Measurements from ENCODE around the gene ISG15.
"Not testable (repeated sequence)": the region's sequence is repeated elsewhere in the genome, so short reads cannot be mapped to it uniquely, and the experiment has no call there.

Gene ISG15

GRCh38 chr1:975896-976683 is 37.2 kb upstream of the ISG15 start:
- no peak for DNase-seq

DNA sequence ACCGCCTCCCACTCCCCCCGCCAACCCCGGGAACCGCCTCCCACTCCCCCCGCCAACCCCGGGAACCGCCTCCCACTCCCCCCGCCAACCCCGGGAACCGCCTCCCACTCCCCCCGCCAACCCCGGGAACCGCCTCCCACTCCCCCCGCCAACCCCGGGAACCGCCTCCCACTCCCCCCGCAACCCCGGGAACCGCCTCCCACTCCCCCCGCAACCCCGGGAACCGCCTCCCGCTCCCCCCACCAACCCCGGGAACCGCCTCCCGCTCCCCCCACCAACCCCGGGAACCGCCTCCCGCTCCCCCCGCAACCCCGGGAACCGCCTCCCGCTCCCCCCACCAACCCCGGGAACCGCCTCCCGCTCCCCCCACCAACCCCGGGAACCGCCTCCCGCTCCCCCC is 36.5 kb upstream of the ISG15 start:
- not testable (repeated sequence) for DNase-seq

- DNase-seq = no peak
Observed at GRCh38 chr1:978069-978834, 35.0 kb upstream of the ISG15 start.

GRCh38 chr1:978835-979743 is 34.2 kb upstream of the ISG15 start:
- DNase-seq = no peak

DNA sequence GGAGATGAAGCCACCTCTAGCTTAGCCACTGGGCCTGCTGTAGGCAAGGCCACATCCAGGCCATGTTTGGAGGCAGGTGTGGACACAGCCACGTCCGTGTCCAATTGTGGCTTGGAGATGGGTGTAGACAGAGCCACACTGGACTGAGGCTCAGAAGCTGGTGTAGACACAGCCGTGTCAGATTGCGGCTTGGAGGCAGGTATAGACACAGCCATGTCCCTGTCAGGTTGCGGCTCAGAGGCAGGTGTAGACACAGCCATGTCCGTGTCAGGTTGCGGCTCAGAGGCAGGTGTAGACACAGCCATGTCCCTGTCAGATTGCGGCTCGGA is 33.6 kb upstream of the ISG15 start:
- no peak for DNase-seq

- no peak for DNase-seq
Observed at GRCh38 chr1:980137-980571, 33.1 kb upstream of the ISG15 start.

DNA sequence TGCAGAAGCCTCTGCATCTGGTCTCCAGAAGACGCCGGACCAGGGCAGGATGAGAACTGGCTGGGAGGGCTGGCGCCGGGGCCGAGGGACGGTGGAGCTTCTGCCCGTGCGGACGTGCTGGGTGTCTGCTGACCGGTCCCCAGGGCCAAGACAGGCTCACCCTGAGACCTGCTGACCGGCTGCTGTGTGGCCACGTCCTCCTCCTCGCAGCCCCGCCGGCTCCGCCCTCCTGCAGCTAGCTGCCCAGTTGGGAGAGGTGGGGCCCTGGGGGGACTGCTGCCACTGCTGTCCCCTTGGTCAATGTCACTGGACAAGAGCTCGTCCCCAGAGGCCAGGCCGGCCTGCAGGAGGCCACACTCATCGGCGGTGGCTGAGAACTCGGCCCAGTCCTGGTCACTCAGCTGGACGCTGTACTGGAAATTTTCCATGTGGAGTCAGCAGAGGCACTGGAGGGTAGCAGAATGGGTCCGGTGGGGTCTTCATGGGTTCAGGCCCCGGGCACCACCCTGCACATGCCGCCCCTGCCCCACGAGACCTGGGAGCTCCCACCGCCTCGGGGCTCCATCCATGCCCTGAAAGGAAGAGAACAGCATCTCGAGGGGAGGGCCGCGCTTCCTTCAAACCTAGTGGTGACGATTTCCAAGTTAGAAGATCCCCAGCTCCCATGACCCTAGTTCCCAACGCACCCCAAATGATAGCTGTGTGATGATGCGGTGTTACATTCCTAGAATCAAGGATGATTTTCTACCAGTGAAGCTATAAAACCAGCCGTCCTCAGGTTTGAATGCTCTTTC is 32.5 kb upstream of the ISG15 start:
- no peak for DNase-seq

DNA sequence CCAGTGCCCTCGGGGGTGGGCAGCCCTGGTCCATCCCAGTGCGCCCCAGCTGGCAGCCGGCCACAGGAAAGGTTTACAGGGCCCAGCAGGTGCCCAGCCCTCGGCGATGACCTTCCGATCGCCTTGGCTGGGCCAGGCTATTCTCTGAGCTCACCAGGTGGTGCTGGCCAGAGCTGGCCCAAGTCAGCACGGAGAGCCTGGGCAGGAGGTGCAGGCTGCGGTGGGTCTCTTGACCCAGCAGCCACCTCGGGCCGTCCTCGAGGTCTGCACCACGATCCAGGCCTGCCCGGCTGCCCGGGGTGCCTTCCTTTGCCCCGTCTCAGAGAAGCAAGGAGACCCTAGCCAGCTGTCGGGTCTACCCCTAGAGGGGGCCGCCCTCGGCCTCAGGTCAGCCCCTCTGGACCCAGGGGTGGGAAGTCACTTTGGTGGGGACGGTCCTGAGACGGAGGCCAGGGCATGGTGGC is 31.8 kb upstream of the ISG15 start:
- no peak for DNase-seq

DNA sequence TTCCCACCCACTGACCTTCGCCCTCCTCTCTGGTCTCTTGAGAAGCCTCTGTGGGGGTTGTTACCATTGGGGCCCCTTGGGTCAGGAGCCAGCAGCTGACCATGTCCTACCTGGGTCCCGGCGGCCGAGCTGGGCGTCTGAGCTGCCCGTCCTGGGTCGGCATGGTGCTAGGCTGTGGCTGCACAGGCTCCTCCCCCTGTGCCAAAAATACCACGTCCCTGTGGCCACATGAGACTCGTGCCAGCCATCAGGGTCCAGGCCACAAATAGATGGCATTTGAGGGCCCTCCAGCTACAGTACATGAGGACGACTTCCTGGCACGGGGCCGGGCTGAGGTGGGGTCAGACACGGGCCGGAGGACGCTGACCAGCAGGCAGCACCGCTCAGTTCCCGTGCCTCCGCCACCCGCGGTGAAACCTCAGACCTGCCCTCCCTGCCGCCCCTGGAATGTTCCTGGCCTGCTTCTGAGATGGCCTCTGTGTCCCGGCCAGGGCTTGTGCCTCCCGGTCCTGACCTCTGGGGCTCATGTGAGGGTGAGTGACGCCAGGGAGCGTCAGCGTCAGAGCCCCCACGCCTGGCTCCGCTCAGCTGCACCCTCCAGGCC is 31.2 kb upstream of the ISG15 start, which contains the start of gene PERM1:
PERM1 (minus strand) TSS at position 139 of the 604 bp plus-strand sequence. CDS start 1,064 bp downstream, outside the sequence.
- DNase-seq = no peak

GRCh38 chr1:982765-983436 is 30.4 kb upstream of the ISG15 start:
- no peak for DNase-seq

GRCh38 chr1:983798-984475 is 29.4 kb upstream of the ISG15 start:
- DNase-seq = no peak

- DNase-seq = no peak
Observed at GRCh38 chr1:984476-984814, 28.9 kb upstream of the ISG15 start.

- no peak for DNase-seq
Observed at GRCh38 chr1:985126-985525, 28.2 kb upstream of the ISG15 start.

DNA sequence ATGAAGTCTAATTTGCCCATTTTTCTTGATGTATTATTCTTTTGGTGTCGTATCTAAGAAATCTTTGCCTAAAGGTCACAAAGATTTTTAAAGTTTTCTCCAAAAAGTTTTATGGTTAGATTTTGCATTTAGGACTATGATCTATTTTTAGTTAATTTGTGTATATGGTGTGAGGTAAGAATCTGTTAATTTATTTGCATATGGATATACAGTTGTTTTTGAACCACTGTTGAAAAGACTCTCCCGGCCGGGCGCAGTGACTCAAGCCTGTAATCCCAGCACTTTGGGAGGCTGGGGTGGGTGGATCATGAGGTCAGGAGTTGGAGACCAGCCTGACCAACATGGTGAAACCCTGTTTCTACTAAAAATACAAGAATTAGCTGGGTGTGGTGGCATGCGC is 25.2 kb upstream of the ISG15 start:
- not testable (repeated sequence) for DNase-seq

DNA sequence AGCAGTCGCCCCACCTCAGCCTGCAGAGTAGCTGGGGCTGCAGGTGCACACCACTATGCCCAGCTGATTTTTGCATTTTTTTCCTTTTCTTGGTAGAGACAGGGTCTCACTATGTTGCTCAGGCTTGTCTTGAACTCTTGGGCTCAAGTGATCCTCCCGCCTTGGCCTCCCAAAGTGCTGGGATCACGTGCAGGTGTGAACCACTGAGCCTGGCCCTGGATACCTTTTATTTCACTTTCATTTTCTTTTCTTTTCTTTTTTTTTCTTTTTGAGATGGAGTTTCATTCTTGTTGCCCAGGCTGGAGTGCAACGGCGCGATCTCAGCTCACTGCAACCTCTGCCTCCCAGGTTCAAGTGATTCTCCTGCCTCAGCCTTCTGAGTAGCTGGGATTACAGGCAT is 22.0 kb upstream of the ISG15 start:
- DNase-seq = not testable (repeated sequence)

DNA sequence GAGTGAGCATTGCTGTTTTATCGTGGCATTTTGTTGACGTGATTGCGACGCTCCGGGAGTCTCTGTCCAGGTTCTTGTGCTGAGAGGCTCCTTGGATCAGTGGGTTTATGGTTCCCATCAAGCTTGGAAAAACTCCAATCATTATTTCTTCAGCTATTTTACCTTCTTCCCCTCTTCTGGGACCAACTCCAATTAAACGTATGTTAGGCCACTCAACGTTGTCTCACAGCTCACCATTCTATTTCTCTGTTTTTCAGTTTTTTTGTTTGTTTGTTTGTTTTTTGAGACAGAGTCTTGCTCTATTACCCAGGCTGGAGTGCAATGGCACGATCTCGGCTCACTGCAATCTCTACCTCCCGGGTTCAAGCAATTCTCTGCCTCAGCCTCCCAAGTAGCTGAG is 21.4 kb upstream of the ISG15 start:
- no peak for DNase-seq

- DNase-seq = no peak
Observed at GRCh38 chr1:992362-992761, 20.9 kb upstream of the ISG15 start.

DNA sequence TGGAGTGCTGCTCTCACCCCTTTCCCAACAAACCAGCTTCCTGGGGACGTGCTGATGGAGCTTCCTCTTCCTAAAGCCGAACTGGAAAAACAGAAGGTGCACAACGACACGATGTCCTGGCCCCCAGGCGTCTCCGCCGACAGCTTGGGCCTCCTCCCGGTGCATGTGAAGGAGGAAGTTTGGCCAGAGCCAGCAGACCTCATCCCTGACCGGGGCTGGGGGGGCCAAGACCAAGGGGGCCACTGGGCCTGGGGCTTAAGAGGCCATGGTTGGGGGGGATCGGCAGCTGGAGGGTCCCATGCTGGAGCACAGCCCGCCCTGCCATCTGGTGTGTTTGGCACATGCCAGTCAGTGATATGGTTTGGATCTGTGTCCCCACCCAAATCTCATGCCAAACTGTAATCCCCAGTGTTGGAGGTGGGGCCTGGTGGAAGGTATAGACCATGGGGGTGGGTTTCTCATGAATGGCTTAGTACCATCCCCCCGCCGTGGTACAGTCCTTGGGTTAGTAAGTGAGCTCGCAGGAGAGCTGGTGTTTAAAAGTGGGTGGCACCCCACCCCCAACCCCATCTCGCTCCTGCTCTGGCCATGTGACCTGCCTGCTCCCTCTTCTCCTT is 19.8 kb upstream of the ISG15 start:
- no peak for DNase-seq

- not testable (repeated sequence) for DNase-seq
Observed at GRCh38 chr1:994546-994945, 18.8 kb upstream of the ISG15 start.

Data from cerebellar nuclear complex (tissue), 1 donor.